ENCODE data around the gene CBFA2T2.
A peak's percentile ranks its signal among the peaks of the same experiment; 100 is the strongest.
"Not testable (repeated sequence)": the region's sequence is repeated elsewhere in the genome, so short reads cannot be mapped to it uniquely, and the experiment has no call there.

The CBFA2T2 gene

DNA sequence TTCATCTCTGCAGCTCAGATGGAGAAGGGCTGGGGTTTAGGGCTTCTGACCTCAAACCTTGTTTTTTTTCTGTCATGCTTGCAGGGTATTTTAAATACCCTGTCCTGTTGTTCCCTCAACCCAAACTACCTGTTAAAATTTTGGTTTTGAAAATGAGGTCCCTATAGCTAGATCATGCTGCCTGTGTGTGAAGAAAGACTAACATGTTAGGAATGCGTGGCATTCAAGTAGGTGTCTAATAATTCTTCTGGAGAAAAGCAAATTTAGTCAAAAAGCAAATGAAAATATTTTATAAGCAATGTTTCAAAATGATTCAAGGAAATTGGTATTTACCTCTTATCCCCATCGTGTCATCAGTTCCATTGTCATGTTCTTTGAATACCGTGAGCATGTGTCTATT, 95.1 kb downstream of the CBFA2T2 start:
- peak; percentile 22 for DNase-seq

DNA sequence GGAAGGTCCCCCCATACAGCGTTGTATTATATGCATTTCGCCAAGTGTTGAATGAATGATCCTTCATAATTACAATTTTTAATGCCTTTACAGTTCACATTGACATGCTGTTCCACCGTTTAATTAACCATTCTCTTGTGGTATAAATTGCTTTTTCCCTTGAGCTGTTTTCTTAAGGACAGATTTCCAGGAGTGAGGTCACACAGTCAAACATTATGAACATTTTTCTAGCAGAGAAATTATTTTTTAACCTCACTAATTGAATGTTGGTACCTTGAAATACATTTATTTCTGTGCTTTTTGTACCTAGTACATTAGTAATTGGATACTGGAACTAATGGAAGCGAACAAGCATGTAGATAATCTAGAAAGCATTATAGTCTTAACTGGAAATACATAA, 95.5 kb downstream of the CBFA2T2 start:
- DNase-seq, result no peak

DNA sequence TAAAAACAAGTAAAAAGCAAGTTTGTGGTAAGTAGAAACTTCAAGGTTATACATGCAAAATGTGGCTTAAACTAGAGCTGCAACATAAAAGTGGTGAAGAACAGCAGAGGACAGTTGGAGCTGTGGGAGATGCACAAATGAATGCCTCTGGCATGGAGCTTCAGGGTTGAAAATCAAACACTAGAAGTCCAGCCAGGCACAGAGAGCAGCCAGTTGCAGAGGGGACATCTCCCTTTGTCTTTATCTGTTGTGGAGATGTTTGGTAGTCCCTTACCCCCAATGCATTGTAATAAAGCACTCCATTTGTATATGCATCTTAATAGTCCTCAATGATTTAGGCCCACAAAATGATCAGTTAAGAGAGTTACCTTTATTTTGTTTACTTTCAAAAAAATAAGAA, 99.2 kb downstream of the CBFA2T2 start:
- no peak for DNase-seq

DNA sequence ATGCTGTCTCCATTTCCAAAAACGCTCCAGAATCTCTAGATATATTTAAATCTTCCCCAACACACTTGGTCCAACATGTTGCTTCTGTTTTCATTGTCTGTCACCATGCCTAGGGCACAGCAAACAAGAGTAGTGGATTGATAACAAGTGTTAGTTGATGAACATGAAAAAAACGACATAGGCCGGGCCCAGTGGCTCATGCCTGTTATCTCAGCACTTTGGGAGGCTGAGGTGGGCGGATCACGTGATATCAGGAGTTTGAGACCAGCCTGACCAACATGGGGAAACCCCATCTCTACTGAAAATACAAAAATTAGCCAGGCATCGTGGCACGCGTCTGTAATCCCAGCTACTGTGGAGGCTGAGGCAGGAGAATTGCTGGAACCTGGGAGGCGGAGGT, 102.0 kb downstream of the CBFA2T2 start:
- DNase-seq, result not testable (repeated sequence)

DNA sequence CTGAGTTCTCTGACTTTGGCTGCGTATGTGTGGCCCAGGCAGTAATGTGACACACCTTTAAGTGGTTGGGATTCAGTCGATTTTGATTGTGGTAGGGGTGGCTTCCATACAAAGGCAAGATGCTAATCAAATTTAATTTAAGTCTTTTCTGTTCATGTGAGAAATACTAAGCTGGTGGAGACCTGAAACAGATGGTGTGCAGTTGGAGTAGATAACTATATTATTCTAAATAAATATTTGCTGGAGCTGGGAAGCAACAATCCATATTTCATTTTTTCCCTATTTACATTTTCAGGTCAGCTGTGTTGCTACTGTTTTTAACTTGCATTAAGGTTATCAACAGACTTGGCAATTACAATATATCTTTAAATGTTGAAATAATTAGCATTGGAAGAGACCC, 104.8 kb downstream of the CBFA2T2 start:
- no peak for DNase-seq

DNA sequence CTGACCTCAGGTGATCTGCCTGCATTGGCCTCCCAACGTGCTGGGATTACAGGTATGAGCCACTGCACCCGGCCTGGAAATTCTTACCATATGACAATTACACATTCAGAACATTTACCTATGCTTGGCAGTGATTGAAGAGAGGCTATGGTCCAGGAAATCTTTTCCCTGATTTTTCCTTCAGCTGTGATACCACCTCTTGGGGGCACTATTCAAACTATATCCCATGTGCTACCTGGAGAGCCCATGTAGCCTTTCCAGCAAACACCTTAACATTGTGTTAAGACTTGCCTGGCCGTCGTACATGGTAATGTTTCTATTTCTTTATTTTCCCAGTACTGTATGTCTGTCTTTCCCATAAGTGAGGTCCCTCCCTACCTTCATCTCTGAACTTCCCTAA, 110.5 kb downstream of the CBFA2T2 start:
- no peak for DNase-seq

DNA sequence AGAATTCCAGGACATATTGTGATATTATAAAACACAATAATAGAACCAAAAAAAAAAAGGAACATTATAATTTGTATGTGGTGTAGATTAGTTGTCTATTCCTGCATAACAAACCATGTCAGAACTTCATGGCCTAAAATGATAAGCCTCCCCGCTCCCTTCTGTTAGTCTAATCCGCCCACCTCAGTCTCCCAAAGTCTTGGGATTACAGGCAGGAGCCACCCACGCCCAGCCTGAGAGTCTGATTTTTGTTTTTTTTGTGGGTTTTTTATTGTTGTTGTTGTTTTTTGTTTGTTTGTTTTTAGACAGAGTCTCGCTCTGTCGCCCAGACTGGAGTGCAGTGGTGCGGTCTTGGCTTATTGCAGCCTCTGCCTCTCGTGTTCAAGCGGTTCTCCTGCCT, 111.1 kb downstream of the CBFA2T2 start:
- no peak for DNase-seq

DNA sequence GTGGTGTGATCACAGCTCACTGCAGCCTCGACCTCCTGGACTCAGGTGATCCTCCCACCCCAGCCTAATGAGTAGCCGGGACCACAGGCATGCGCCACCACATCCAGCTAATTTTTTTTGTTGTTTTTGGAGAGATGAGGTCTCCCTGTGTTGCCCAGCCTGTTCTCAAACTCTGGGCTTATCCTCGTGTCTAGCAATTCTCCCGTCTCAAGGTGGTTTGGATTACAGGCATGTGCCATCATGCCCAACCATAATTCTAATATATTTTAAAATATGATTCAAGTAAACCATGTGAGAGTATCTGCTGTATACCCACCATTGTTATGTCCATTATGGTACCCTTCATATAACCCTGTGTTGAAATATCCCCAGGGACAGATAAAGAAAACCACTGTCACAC, 112.0 kb downstream of the CBFA2T2 start:
- no peak for DNase-seq

DNA sequence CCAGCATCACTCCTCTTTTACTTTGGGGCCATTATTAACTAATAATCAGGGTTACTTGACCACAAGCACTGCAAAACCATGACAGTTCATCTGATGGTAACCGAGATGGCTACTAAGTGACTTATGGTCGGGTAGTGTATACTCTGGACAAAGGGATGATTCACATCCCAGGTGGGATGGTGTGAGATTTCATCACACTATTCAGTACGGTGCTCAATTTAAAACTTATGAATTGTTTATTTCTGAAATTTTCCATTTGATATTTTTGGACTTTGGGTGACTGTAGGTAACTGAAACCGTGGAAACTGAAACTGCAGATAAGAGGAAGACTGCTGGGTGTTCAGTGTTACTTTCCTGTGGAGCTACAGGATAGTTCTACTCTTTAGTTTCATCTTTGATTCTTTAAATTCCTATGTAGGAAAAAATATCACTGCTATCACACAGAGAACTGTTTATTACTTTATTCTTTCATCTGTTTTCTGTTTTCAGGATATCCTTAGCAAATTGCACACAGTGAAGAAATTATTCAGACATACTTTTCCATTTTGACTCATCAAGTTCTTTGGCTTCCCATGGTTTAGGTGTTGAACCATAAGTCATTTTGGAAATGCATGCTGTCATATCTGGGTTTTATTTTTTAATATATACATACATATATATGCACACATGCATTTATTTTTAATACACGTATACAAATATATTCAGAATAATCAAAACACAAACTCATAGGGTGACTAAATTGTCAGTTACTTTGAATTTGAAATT, 113.1 kb downstream of the CBFA2T2 start:
- no peak for DNase-seq

DNA sequence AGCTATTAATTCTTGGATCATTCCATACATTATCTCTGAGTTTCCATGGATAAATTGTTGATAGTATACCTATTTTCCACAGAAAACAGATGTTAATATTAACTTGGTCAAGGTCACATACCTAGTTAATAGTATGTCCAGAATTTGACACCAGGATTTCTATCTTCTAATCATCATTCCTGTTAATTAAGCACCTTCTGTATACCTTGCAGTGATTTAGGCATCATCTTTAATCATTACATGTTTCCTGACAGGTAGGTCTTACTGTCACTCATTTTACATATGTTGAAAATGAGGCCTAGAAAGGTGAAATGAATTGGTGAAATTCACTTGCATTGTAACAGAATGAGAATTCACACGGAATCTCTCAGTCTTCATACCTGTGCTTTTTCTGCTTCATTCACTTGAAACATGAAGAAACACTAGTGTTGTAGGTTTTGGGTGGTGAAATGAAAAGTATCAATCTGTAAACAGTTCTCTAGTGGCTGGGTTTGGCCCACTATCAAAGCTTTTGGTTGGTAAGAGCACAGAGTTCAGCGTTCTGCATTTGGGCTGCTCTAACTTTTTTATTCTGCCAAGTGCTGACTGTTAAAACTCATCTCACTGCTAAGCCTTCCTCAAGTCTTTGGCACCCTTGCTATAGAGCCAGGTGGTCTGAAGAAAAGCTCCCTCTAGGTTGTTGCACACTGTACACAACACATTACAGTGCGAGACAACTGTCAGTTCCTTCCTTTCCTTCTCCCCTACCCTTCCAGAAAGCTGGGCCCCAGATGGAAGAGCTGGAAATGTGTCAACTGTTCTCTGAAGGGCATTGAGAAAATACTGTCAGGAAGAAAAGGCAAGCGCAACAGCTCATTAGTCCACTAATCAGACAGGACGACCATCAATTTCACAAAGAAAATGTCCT, 114.4 kb downstream of the CBFA2T2 start:
- no peak for DNase-seq

DNA sequence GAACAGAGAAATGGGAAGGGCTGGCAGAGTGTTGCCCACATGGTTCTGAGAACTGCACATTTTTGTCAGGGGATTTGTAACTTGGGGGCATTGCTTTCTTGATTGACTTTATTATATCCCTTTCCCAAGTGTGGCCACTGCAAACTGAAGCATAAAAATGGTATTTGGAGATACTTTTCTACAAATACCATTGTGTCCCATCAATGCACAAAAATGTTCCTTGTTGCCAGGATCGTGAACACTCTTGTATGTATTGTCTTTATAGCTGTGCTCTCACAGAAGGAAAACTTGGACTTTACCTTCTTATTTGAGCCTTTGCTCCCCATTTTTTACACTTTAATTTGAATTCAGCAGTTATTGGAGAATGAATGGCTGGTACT, 115.1 kb downstream of the CBFA2T2 start:
- no peak for DNase-seq

DNA sequence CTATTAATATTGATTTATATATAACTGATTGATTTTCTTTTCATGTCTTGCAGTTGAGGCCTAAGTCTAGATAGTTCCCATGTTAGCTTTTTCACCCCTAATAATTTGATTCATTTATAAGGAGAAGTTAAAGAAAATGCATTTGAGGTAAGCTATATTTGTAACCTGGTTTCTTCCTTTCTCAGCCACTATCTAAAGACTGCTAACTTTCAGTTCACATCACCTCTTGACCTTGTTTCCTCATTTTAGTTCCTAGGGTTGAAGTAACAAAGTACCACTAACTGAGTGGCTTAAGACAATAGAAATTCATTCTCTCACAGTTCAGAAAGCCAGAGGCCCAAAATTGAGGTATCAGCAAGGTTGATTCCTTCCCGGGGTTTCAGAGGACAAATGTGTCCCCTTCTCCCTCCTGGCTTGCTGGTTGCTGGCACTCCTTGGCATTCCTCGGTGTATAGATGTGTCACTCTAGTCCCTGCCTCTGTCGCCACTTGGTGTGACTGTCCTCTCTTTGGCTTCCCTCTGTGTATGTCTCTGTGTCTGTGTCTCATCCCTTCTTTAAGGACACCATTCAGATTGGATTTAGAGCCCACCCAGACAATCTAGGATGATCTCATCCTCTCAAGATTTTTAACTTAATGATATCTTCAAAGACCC, 116.3 kb downstream of the CBFA2T2 start:
- DNase-seq, result no peak

DNA sequence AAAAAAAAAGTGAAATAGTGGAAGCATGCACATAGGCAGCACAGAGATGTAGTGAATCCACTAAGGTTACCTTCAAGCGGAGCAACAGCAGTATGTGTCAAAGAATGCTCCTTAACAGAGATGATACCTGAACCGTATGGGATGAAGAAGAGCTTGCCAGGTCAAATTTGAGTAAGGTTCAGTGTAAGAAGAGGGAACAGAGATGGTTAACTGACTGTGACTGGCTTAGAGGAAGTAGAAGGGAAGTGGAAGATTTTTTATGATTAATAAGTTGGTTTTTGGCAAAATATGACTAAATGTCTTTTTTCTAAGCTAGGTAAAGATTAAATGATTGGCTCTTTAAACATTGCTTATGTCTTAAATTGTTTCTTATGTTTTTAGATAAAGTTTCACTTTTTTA, 119.6 kb downstream of the CBFA2T2 start:
- DNase-seq, result no peak

DNA sequence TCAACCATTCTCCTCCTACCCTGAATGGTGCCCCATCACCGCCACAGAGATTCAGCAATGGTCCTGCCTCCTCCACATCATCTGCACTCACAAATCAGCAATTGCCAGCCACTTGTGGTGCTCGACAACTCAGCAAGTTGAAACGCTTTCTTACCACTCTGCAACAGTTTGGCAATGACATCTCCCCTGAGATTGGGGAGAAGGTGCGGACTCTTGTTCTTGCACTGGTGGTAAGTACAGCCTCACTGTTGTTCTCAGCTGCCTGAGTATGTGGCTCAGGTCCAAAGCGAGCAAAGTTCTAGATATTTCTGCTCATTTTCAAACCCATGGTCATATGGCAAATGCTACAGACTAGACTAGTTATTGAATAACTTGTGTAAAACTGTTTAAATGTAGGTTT, 121.2 kb downstream of the CBFA2T2 start:
- DNase-seq, result no peak

DNA sequence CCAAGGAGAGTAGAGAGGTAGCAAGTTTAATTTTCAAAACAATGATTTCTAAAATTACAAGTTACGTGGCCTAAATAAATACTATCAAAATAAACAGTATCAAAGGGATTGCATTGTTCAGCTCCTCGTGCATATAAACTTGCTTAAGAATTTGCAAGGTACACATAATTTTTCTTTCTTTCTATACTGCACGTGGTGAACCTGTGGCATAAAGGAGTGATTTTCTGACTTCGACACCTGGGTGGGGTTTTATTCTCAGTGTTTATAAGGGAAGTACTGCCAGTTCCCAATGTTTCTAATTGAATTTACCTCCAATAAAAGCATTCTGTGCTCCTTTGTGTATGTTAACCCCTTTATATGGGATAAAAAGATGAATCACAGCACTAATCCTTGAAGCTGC, 122.1 kb downstream of the CBFA2T2 start:
- no peak for DNase-seq

DNA sequence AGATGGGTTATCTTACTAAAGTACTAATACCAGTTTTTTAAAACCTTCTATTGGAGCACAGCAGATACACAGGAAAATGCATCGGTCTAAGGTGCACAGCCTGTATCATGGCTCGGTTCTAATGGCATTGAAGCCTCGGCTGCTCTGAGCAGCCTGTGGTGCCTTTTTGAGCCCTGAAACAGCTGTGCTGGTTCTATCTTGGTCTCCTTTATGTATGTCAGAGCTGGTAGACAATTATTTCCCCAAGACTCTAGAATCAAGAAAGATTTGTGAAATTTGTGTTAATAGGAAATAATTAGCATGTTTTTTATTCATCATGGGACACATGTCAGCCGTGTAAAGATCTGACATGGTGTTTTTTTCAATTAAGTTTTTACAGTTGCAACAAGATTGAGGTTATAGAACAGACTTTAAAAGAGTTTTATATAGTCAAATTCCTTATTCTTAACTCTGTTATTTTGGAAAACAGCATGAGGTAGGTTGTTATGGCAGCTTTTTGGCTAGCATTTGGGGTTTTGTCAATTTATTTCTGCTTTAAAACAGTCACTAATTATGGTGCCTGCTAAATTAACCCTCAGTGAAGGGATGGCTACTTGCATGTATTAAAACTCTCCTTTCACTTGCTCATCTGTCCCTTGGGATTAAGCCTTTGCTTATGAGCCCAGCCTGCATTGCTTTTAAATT, 132.0 kb downstream of the CBFA2T2 start:
- DNase-seq, result no peak

DNA sequence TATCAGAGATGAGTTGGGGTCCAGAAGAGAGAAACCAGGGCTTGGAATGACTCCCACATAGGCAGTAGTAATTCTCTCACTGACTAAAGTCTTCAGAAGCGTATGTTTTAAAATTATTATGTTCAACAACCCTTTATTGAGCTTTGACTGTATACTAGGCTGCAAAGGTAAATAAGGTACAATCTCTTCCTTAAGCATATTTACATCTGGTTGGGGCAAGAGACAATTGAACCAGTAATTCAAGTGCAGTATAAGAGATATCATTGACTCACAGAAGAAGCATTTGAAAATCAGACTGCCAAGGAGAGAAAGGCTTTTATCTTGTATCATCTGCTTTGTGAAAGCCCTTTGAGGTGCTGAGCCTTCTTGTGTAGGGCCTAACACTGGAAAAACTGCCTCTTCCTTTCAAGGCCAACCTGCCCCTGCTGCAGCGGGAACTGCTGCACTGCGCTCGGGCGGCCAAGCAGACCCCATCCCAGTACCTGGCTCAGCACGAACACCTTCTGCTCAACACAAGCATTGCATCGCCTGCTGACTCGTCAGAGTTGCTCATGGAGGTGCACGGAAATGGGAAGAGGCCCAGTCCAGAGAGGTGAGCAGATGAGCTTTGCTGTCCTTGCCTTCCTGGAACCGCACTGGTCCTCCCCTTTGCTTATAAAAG, 132.9 kb downstream of the CBFA2T2 start:
- no peak for DNase-seq

DNA sequence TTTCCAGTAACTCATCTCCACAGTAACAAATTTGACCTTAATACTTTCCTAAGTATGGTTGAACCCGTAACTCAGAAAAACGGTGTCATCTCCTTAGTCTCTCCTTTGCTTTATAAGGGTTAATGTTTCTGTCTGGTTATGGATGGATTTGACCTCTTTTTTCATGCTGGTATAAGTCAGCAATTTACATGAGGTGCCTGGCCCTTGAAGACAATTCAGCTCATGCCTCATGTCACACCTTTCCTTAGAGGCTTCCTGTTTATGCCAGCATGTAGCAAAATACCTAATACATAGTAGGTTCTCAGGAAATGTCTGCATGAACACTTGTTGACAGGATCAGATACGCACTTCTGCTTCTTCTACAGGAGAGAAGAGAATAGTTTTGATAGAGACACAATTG, 134.5 kb downstream of the CBFA2T2 start:
- DNase-seq, result no peak

DNA sequence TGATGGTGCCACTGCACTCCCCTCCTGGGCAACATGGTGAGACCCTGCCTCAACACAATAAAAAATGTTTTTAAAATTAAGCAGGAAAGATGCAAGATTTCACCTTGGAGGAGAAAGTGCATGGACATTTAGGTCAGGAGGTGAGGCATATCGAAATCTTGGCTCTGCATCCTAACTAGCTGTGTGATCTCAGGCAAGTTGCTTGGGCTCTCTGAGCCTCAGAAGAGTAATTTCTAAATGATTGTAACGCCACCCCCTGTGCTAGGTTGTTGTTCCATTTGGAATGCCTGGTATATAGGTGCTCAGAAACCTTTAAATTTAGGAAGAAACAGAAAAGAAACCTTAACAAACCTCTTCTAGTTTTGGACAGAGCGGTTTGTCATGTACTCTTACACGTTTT, 136.3 kb downstream of the CBFA2T2 start:
- DNase-seq, result no peak

DNA sequence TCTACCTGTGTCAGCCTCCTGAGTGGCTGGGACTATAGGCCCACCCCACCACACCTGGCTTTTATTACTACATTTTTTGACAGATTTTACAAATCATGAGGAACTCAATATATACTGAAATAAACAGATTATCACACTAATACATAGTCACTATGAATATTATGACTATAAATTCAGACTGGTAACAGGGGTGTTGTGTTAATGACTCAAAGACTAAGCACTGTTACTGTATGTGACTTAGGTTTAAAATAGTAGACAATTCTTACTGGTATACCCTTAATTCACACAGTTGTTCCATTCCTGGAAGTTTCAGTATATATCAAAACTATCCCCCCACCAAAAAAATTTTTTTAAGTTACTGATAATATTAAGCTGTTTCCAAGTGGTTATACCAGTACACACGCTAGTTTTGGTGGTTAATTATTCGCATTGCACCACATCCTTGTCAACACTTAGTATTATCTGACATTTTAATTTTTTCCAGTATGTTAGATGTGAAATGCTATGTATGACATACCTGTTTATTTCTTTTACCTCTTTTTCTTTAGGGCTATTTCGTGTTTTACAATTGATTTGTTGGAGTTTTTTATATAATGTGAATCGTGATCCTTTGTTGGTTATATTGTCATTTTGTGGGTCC, 137.8 kb downstream of the CBFA2T2 start:
- DNase-seq, result no peak

DNA sequence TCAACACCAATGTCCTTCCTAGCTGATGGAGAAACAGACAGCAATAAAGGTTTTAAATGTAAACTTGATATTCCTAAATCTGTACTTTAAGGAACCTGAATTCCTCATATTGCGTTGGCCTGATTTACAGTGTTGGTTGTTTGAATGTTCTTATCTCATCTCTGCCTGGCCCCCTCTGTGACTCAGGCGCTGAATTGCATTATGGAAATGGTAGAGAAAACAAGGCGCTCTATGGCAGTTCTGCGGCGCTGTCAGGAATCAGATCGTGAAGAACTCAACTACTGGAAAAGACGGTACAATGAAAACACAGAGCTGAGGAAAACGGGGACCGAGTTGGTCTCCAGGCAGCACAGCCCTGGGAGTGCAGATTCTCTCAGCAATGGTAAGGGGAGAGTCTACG, 139.6 kb downstream of the CBFA2T2 start:
- DNase-seq, result no peak

DNA sequence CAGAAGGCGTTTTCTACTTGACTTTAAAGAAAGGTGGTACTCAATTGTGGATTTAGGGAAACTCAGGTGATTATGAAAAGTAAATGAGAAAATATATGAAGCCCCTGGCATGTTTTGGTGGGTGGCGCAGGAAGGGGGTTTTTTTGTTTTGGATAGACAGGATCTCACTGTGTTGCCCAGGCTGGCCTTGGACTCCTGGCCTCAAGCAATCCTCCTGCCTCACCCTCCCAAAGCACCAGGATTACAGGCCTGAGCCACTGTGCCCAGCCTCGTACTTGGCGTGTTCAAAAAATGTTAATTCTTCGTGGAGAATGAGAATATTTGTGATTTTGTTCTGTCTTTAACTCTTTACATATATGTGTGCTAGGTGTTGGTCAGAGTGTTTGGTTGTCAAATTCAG, 140.1 kb downstream of the CBFA2T2 start:
- DNase-seq, result no peak
